Measurements from ENCODE around the gene ZWILCH. TPM values are rescaled to one million over a fixed set of nuclear protein-coding genes. Genes with fewer than 3 reads are reported as not detected.
A peak's percentile ranks its signal among the peaks of the same experiment; 100 is the strongest.
"Not testable (repeated sequence)": the region's sequence is repeated elsewhere in the genome, so short reads cannot be mapped to it uniquely, and the experiment has no call there.

ZWILCH gene
- total and polyA plus RNA-seq, 2 donors, result 7.6 to 23.2 TPM

DNA sequence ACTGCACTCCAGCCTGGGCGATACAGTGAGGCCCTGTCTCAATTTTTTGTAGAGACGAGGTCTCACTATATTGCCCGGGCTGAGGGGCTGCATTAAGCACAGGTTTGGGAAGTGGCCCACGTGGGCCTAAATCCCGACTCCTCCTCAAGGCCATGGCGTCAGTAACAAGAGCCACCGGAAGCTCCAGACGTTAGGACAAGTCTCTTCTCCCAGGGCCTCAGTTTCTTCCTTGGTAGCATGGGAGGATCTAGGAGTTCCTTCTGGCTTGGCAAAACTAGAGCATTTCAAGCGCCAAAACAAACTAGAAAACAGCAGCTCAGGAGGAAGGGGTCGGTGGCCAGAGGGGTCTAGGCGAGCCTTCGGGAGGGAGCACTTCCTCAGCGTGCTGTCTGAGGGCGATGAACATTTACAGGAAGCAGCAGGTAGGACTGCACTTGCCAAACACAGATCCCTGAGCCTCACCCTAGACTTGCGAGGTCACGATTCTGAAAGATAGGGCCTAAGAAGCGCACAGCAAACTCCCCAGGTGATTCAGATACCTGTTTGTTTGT is 8.1 kb upstream of the ZWILCH start:
- Histone ChIP-seq H3K9me3 (ENCODE audit: control insufficient read depth in 2 of 2, insufficient read depth in 1 of 2, low read length in 1 of 2) (no peaks in the 10 kb centered on the region), H3K4me1 (ENCODE audit: control insufficient read depth in 2 of 2, insufficient read depth in 2 of 2, low read length in 2 of 2) (peaks cover 4 to 15% of the 10 kb centered on the region in 2 donors), H3K27me3 (ENCODE audit: control insufficient read depth in 2 of 2, insufficient read depth in 1 of 2, low read length in 1 of 2) (no peaks in the 10 kb centered on the region), H3K4me3 (ENCODE audit: low read length in 2 of 2) (peak overlapping the region; percentile 85 to 93), H3K27ac (ENCODE audit: low read depth in 1 of 2, low read length in 1 of 2) (peak overlapping the region; percentile 82 to 94), H3K36me3 (ENCODE audit: control insufficient read depth in 2 of 2, insufficient read depth in 2 of 2, low read length in 1 of 2) (peaks cover 37 to 70% of the 10 kb centered on the region in 2 donors)
- 21% methylated on average over 17 of the region's 17 CpGs for WGBS
- DNase-seq (ENCODE audit: low read depth in 6 of 9, low spot score in 9 of 9), result no peak

DNA sequence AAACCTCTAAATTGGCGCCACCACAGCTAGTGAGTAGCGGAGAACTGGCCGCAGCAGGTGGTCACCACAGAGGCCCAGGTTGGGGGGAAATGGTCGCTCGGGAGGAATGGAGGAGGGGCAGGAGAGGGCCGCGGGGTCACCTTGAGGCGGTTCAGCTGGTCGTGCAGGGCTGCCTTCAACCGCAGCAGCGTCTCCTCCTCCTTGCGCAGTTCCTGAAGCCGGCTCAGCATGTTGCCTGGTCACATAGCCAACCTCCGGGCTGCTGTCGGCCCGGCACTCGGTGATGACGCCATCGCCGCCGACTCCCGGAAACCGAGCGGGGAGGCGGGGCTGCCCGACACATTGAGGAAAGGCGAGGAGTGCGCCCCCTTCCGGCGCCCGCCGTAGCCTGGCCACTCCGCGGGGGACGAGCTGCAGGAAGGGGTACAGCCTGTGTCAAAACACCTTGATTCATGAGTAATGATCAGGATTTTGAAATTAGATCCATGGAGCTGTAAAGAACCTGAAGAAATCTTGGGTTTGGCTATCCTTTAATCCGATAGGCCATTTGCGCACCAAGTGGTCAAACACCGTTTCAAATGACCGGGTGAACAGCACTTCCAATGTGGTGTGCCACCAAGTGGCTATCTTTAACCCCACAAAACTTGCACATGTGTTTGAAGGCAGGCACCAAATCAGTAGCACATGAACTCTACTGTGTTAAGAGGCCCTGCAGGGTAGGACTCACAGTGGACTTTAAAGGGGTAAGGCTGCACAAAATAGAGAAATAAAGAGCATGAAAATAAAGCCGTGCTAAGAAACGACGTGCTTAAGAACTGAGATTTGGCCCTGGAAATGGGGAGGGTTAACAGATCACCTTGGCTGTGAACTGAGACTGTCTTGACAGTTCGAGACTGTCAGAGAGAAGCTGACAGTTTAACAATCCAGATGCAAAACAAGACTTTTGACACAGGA is 7.3 kb upstream of the ZWILCH start, which contains the start of gene SNAPC5:
Gene SNAPC5, minus strand, starts transcription at position 261 of the 954 bp plus-strand sequence. Its CDS starts 31 bp downstream, at position 230.
- no peaks in the 10 kb centered on the region for H3K27me3 ChIP-seq (ENCODE audit: control insufficient read depth in 2 of 2, insufficient read depth in 1 of 2, low read length in 1 of 2)
- peak within 1 kb of the TSS; percentile 85 to 93 for H3K4me3 ChIP-seq (ENCODE audit: low read length in 2 of 2)
- peaks cover 36 to 74% of the 10 kb centered on the region in 2 donors for H3K36me3 ChIP-seq (ENCODE audit: control insufficient read depth in 2 of 2, insufficient read depth in 2 of 2, low read length in 1 of 2)
- peaks cover 5 to 19% of the 10 kb centered on the region in 2 donors for H3K4me1 ChIP-seq (ENCODE audit: control insufficient read depth in 2 of 2, insufficient read depth in 2 of 2, low read length in 2 of 2)
- H3K27ac ChIP-seq (ENCODE audit: low read depth in 1 of 2, low read length in 1 of 2), result peak within 1 kb of the TSS; percentile 82 to 94
- DNase-seq (ENCODE audit: low read depth in 6 of 9, low spot score in 9 of 9), result peak; percentile 79 to 96 (median 94)
- 16% methylated on average over 43 of the region's 43 CpGs for WGBS
- no peaks in the 10 kb centered on the region for H3K9me3 ChIP-seq (ENCODE audit: control insufficient read depth in 2 of 2, insufficient read depth in 1 of 2, low read length in 1 of 2)

DNA sequence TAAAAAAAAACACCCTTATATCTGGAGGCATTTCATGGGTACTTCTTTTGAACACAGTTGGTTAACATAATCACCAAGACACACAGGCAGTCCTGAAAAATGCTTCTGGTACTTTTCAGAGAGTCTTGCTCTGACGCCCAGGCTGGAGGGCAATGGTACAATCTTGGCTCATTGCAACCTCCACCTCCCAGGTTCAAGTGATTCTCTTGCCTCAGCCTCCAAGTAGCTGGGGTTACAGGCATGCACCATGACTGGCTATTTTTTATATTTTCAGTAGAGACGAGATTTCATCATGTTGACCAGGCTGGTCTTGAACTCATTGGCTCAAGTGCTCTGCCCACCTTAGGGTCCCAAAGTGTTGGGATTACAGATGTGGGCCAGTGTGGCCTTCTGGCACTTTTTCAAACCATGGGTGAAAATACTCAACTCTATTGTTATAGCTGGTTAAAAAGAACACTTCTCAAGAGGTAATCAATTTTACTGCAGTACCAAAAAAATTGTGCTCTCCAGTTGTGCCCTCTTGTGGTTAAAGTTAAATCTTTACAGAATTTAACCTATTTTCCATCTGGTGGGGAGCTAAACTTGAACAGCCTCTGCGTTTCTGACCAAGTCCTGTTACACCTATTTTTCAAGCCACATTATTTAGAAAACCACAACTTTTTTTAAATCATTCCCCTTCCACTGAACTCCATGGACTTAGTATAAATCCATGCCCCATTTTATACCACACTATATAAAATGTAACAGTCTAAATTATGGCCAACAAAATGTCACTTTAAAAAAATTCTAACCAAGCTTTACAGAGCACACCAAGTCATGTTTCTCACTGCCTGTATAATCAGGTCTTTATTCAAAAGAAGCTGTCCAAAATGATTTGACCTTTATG is 6.4 kb upstream of the ZWILCH start:
- peak in 4 of 9 donors; percentile 10 to 62 (median 24) for DNase-seq (ENCODE audit: low read depth in 6 of 9, low spot score in 9 of 9)

DNA sequence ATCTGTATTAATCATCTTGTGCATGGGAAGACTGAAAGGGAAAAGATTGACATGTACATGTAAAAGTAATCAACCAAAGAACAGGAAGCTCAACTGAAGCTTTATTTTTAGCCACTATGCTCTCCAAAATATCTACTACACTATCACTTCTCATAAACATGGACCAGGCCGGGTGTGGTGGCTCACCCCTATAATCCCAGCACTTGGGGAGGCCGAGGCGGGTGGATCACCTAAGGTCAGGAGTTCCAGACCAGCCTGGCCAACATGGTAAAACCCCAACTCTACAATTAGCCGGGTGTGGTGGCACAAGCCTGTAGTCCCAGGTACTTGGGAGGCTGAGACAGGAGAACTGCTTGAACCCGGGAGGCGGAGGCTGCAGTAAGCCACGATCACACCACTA is 4.8 kb upstream of the ZWILCH start:
- Histone ChIP-seq H3K36me3 (ENCODE audit: control insufficient read depth in 2 of 2, insufficient read depth in 2 of 2, low read length in 1 of 2) (peaks cover 25 to 57% of the 10 kb centered on the region in 2 donors), H3K4me1 (ENCODE audit: control insufficient read depth in 2 of 2, insufficient read depth in 2 of 2, low read length in 2 of 2) (peaks cover 18 to 28% of the 10 kb centered on the region in 2 donors)
- H3K27ac ChIP-seq (ENCODE audit: low read depth in 1 of 2, low read length in 1 of 2); H3K4me3 ChIP-seq (ENCODE audit: low read length in 2 of 2); DNase-seq (ENCODE audit: low read depth in 6 of 9, low spot score in 9 of 9); H3K9me3 ChIP-seq (ENCODE audit: control insufficient read depth in 2 of 2, insufficient read depth in 1 of 2, low read length in 1 of 2); H3K27me3 ChIP-seq (ENCODE audit: control insufficient read depth in 2 of 2, insufficient read depth in 1 of 2, low read length in 1 of 2): not testable (repeated sequence)
- 96% methylated on average over 7 of the region's 7 CpGs for WGBS

More for the DNA sequence above, 6.4 kb upstream of the ZWILCH start:
- H3K4me3 ChIP-seq (ENCODE audit: low read length in 2 of 2), result no peak overlapping the region
- H3K27ac ChIP-seq (ENCODE audit: low read depth in 1 of 2, low read length in 1 of 2), result peak overlapping the region; percentile 56 to 72
- peaks cover 13 to 26% of the 10 kb centered on the region in 2 donors for H3K4me1 ChIP-seq (ENCODE audit: control insufficient read depth in 2 of 2, insufficient read depth in 2 of 2, low read length in 2 of 2)
- H3K9me3 ChIP-seq (ENCODE audit: control insufficient read depth in 2 of 2, insufficient read depth in 1 of 2, low read length in 1 of 2), result no peaks in the 10 kb centered on the region
- WGBS, result 81% methylated on average over 3 of the region's 3 CpGs
- peaks cover 31 to 73% of the 10 kb centered on the region in 2 donors for H3K36me3 ChIP-seq (ENCODE audit: control insufficient read depth in 2 of 2, insufficient read depth in 2 of 2, low read length in 1 of 2)
- no peaks in the 10 kb centered on the region for H3K27me3 ChIP-seq (ENCODE audit: control insufficient read depth in 2 of 2, insufficient read depth in 1 of 2, low read length in 1 of 2)

DNA sequence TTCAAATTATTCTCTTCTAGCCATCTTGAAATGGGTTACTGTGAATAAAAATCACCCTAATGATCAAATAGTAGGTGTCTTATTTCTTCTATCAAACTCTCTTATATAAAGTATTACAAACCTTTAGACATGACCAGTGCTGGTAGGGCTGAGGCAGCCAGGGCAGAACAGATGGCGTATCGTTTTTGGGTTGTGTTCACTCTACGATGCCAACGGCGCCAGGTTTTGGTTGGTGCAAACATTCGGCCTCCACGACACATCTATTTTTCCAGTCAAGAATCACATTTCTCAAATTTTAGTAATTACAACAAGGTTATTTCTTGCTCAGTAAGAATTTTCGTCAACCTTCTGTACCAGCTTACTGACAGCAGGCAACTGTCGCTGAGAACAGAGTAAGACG is 2.6 kb upstream of the ZWILCH start:
- Histone ChIP-seq H3K4me1 (ENCODE audit: control insufficient read depth in 2 of 2, insufficient read depth in 2 of 2, low read length in 2 of 2) (peaks cover 20 to 21% of the 10 kb centered on the region in 2 donors), H3K36me3 (ENCODE audit: control insufficient read depth in 2 of 2, insufficient read depth in 2 of 2, low read length in 1 of 2) (peaks cover 25 to 57% of the 10 kb centered on the region in 2 donors), H3K27me3 (ENCODE audit: control insufficient read depth in 2 of 2, insufficient read depth in 1 of 2, low read length in 1 of 2) (no peaks in the 10 kb centered on the region), H3K27ac (ENCODE audit: low read depth in 1 of 2, low read length in 1 of 2) (no peak overlapping the region), H3K9me3 (ENCODE audit: control insufficient read depth in 2 of 2, insufficient read depth in 1 of 2, low read length in 1 of 2) (no peaks in the 10 kb centered on the region), H3K4me3 (ENCODE audit: low read length in 2 of 2) (no peak overlapping the region)
- 95% methylated on average over 10 of the region's 10 CpGs for WGBS
- DNase-seq (ENCODE audit: low read depth in 6 of 9, low spot score in 9 of 9), result no peak

DNA sequence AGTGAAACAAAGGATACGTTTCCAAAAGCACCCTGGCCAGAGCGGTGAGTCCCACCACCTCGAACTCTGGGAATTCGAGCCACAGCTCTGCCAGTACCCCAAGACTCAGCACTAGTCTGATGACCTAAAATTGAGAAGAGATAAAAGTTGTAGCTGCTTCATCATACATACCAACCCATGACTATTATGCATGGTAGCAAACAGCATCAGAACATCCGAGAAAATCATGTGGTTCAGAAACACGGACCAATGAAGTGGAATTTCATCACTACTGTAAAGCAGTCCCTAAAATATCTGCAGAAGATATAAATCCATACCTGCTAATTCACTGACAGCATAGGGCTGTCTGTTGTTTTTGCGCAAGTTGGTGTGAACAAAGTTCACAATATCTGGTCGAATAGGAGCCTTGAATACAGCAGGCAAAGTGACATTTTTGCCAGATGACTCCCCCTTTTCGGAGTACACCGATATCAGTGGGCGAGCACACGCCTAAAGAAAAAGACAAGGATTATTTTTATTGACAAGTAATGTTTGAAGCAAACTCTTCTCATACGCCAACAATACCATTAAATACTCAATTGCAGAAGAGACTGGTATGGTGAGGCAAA is 2.0 kb upstream of the ZWILCH start:
- Histone ChIP-seq H3K36me3 (ENCODE audit: control insufficient read depth in 2 of 2, insufficient read depth in 2 of 2, low read length in 1 of 2) (peaks cover 23 to 53% of the 10 kb centered on the region in 2 donors), H3K4me3 (ENCODE audit: low read length in 2 of 2) (peak overlapping the region in 1 of 2 donors; percentile 88), H3K4me1 (ENCODE audit: control insufficient read depth in 2 of 2, insufficient read depth in 2 of 2, low read length in 2 of 2) (peaks cover 16 to 17% of the 10 kb centered on the region in 2 donors)
- H3K27ac ChIP-seq (ENCODE audit: low read depth in 1 of 2, low read length in 1 of 2); DNase-seq (ENCODE audit: low read depth in 6 of 9, low spot score in 9 of 9); H3K9me3 ChIP-seq (ENCODE audit: control insufficient read depth in 2 of 2, insufficient read depth in 1 of 2, low read length in 1 of 2); H3K27me3 ChIP-seq (ENCODE audit: control insufficient read depth in 2 of 2, insufficient read depth in 1 of 2, low read length in 1 of 2): not testable (repeated sequence)
- WGBS, result 81% methylated on average over 13 of the region's 13 CpGs

DNA sequence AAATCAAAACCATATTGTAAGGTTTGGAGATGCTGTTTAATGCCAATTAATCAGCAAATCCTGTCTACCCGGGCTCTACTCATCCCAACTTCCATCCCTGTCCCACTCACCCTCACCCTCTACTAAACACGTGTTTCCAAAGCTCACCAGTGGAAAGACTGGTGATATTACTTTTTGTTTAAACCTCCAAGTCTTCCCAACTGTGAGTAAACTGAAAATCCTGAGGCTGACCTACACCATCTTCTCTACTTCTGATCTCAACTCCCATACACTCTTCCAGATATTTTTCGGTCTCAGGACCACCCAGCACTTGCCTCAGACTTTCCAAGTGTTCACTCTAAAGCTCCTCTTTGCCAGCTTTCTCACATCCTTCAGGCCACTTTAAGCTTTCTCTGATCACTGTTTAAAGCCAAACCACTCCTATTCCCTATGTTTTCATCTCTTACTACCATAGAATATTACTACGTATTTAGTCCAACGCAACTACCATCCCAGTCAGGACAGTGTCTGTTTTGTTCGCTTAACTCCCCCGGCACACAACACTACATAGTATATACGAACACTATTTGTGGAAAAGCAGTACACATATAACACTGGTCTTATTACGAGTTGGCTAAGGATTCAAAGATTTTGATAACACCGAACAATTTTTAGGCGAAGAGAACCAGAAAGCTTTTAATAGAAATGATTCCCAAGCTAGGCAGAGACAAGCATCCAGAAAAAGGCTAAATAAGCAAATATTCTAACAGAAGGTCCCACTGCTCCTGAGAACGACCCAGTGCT is 1.2 kb upstream of the ZWILCH start:
- H3K9me3 ChIP-seq (ENCODE audit: control insufficient read depth in 2 of 2, insufficient read depth in 1 of 2, low read length in 1 of 2), result no peaks in the 10 kb centered on the region
- peak overlapping the region; percentile 77 to 88 for H3K4me3 ChIP-seq (ENCODE audit: low read length in 2 of 2)
- DNase-seq (ENCODE audit: low read depth in 6 of 9, low spot score in 9 of 9), result no peak
- WGBS, result 2% methylated on average over 12 of the region's 12 CpGs
- no peaks in the 10 kb centered on the region for H3K27me3 ChIP-seq (ENCODE audit: control insufficient read depth in 2 of 2, insufficient read depth in 1 of 2, low read length in 1 of 2)
- peaks cover 15 to 17% of the 10 kb centered on the region in 2 donors for H3K4me1 ChIP-seq (ENCODE audit: control insufficient read depth in 2 of 2, insufficient read depth in 2 of 2, low read length in 2 of 2)
- H3K27ac ChIP-seq (ENCODE audit: low read depth in 1 of 2, low read length in 1 of 2), result peak overlapping the region; percentile 86 to 89
- H3K36me3 ChIP-seq (ENCODE audit: control insufficient read depth in 2 of 2, insufficient read depth in 2 of 2, low read length in 1 of 2), result peaks cover 18 to 45% of the 10 kb centered on the region in 2 donors

DNA sequence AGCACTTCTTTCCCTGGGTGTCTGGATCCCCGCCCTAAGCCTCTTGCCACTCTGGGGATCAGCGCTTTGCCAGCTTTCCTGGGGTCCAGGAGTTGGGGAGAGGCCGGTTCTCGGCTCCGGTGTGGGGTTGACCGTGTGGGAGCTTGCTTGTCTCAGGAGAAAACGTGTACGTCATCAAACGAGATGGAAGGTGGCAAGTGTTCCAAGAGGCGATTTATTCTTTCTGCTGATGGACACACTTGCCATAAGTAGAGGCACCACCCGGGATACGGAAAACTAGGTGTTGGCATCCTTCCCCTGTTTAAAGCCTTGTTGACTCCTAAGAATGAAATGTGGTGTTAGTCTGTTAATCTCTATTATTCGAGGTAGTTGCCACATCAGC is 295 bp downstream of the ZWILCH start:
- Histone ChIP-seq H3K36me3 (ENCODE audit: control insufficient read depth in 2 of 2, insufficient read depth in 2 of 2, low read length in 1 of 2) (peaks cover 6 to 31% of the 10 kb centered on the region in 2 donors), H3K4me1 (ENCODE audit: control insufficient read depth in 2 of 2, insufficient read depth in 2 of 2, low read length in 2 of 2) (peaks cover 15 to 17% of the 10 kb centered on the region in 2 donors), H3K27ac (ENCODE audit: low read depth in 1 of 2, low read length in 1 of 2) (peak overlapping the region; percentile 86 to 89), H3K27me3 (ENCODE audit: control insufficient read depth in 2 of 2, insufficient read depth in 1 of 2, low read length in 1 of 2) (no peaks in the 10 kb centered on the region), H3K9me3 (ENCODE audit: control insufficient read depth in 2 of 2, insufficient read depth in 1 of 2, low read length in 1 of 2) (no peaks in the 10 kb centered on the region), H3K4me3 (ENCODE audit: low read length in 2 of 2) (peak overlapping the region; percentile 77 to 88)
- WGBS, result under 1% methylated on average over 13 of the region's 13 CpGs
- DNase-seq (ENCODE audit: low read depth in 6 of 9, low spot score in 9 of 9), result no peak
